GM19397 (cell line): Measurements from ENCODE around the gene DTYMK.
A peak's percentile ranks its signal among the peaks of the same experiment; 100 is the strongest.
"Not testable (repeated sequence)": the region's sequence is repeated elsewhere in the genome, so short reads cannot be mapped to it uniquely, and the experiment has no call there.

Experiments
- ATAC-seq: cut with Tn5 transposase; IDR thresholded peaks from one replicate; pipeline ENCODE4 v1.9.1; 2021; ENCODE audit warnings: mild to moderate bottlenecking, moderate library complexity; ENCODE audit not compliant: unreplicated experiment

The DTYMK gene, protein sequence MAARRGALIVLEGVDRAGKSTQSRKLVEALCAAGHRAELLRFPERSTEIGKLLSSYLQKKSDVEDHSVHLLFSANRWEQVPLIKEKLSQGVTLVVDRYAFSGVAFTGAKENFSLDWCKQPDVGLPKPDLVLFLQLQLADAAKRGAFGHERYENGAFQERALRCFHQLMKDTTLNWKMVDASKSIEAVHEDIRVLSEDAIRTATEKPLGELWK

GRCh38 chr2:241686650-241687425 lies at the start of gene DTYMK:
DTYMK (minus strand) TSS chr2:241686815; CDS start chr2:241686783, 32 bp downstream.
- peak; percentile 92 for ATAC-seq

GRCh38 chr2:241736111-241736510 lies 49.5 kb upstream of the DTYMK start:
- no peak for ATAC-seq

- peak; percentile 64 for ATAC-seq
These were observed 48.0 kb upstream of the DTYMK start, which contains the start of gene D2HGDH for GRCh38 chr2:241734467-241735208. D2HGDH (plus strand) TSS chr2:241734630; CDS start chr2:241735225, 595 bp downstream.

DNA sequence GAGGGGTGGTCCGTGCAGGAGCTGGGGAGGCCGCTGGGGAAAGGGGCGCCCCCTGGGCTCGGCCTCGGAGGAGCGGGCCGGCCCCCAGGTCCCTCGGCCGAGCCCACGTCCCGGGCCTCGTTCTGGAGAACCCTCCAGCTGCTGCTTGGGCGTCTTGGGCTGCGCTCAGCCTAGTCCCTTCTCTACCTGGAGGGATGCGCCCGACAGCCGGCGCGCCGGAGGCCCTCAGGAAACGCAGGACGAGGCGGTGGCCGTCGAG lies 47.5 kb upstream of the DTYMK start:
- peak; percentile 16 for ATAC-seq

DNA sequence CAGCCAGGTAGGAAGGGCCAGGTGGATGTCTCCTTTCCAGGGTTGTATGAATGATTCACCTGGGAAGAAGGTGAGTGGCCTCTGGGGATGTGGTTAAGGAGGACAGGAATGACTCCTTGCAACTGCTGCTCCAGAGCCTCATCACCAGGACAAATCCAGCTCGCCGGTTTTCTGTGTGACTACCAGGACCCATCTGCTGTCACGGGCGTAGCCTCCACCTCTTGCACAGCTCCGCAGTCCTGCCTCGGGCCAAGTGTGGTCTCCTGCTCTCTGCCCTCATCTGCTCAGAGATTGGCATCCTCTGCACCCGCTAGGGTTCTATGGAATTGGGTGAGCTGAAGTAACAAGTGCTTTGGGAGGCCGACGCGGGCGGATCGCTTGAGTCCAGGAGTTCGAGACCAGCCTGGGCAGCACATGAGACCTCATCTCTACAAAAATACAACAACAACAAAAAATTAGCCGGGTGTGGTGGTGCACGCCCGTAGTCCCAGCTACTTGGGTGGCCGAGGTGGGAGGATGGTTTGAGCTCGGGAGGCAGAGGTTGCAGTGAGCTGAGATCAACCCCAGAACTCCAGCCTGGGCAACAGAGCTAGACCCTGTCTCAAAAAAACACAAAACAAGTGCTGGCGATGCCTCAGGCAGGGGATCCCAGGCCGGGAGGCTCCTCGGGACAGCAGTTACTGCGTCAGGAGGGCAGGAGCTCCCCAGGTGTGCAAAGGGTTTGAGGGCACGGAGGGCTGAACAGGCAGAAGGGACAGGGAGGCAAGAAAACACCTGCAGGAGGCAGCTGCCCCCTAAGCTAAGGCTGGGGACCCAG lies 47.0 kb upstream of the DTYMK start:
- ATAC-seq = no peak

DNA sequence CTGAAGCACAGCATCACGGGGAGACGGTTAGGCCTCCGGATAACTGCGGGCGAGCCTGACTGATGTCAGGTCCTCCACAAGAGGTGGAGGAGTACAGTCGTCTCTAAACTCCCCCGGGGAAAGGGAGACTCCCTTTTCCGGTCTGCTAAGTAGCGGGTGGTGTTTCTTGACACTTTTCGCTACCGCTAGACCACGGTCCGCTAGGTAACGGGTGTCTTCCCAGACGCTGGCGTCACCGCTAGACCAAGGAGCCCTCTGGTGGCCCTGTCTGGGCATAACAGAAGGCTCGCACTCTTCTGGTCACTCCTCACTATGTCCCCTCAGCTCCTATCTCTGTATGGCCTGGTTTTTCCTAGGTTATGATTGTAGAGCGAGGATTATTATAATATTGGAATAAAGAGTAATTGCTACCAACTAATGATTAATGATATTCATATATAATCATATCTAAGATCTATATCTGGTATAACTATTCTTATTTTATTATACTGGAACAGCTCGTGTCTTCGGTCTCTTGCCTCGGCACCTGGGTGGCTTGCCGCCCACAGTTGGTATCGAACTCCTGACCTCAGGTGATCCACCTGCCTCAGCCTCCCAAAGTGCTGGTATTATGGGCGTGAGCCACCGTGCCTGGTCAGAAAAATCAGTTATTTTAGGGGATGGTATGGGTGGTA lies 46.0 kb upstream of the DTYMK start:
- not testable (repeated sequence) for ATAC-seq

GRCh38 chr2:241730671-241731293 lies 44.2 kb upstream of the DTYMK start:
- no peak for ATAC-seq

GRCh38 chr2:241729868-241730267 lies 43.3 kb upstream of the DTYMK start:
- no peak for ATAC-seq

DNA sequence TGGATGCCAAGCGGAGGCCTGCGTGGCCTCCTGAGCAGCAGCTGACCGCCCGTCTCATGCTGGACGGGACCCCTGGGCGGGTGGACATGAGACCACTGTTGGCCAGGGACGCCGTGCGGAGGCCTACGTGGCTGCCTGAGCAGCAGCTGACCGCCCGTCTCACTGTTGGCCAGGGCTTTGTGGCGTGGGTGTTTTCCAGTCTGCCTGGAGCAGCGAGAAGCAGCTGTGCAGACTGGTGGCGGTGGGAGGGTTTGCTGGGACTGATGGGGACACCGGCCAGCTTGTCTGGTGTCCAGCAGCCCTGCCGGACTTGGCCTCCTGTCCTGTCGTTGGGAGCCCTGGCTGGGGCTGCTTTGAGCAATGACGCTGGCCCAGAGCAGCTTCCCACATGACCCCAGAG lies 42.0 kb upstream of the DTYMK start:
- no peak for ATAC-seq

GRCh38 chr2:241728000-241728399 lies 41.4 kb upstream of the DTYMK start:
- ATAC-seq = no peak

DNA sequence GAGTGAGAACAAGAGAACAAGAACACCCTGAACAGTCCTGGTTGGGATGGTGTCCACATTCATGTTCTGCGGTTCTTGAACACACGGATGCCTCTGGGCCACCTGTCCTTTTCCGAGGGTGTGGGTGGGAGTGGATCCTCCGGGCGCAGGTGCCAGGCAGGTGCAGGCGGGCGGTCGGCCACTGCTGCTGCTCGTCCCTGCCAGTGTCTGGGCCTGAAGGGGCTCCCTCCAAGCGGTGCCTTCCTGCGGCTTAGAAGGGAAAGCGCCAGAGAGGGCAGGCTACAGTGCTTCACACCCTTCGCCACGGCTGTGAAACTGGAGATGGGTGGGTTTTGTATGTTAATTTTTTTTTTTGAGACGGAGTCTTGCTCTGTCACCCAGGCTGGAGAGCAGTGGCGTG lies 39.8 kb upstream of the DTYMK start:
- ATAC-seq = no peak

DNA sequence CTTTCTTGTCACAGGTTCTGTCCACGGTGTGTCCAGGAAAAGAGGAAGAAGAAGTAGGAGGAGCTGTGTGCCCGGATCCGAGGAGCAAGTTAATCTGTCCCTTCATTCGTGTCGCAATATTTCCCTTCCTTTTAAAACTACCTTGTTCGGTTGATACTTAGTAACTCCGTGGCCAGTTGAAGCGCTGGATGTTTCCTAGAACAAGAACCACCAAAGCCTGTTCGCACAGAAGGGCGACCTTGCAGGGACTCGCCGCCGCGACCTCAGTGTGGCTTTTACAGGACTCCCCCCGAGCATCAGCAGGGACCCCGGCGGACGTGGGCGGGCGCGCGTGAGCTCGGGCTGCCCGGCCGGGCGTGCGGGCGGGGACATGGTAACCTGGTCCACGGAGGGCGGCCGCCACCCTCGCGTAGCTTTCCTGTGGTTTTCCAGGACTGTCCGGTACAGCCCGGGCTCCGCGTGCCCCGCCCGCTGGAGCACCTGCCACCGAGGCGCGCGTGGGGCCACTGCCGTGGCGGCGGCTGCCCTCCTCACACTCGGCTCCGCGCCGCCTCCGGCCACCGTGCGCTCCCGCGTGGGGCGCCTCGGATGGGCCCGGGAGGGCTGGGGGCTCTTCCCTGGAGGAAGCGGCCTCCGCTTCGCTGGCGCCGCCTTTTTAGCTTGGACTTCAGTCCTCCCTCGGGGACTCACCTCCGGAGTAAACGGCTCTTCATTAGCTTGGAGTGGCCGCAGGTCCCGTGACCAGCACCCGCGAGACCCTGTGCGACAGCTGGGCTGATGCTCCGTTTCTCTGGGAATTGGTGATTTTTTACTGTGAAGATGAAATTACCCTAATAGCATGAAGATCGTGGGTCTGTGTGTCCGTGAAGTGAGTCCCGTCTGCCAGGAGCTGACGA lies 38.6 kb upstream of the DTYMK start:
- ATAC-seq = no peak

- ATAC-seq = no peak
These were observed 37.8 kb upstream of the DTYMK start for GRCh38 chr2:241724259-241724974.

- no peak for ATAC-seq
These were observed 36.4 kb upstream of the DTYMK start for GRCh38 chr2:241722896-241723454.

DNA sequence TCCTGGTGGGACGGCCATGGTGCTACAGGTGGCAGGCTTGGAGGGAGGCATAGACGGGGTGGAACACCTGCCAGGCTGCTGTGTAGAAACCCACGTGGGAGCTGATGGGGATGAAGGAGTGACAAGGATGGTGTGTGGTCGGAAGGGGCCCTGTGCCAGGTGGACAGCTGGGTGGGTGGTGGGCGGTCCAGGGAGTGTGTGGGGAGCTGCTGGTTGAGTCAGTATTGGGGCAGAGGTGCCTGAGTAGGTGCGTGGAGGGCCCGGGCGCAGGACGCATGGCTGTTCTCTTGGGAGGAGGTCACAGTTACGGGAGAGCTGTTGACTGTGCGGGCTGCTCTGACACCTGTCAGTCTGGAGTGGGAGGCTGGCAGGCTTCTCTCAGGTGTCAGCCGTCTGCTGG lies 35.2 kb upstream of the DTYMK start:
- ATAC-seq = no peak

DNA sequence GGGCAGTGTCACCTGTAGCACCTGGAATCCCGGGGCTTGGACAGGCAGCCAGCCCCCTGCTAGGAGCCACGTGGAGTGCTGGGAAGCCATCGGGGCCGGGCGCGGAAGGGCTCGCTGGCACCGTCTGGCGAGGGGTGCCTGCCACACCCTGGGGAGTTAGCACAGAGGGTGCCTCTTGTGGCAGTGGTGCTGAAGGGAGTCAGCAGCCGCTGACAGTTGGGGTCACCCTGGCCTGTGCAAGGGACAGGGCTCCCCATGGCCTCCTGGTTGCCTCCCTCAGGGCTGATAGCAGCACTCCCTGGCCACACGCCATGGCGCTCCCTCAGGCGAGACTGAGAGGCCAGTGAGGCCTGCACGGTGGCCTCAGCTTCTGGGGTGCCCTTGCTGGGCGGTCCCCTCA lies 33.9 kb upstream of the DTYMK start:
- ATAC-seq = no peak

GRCh38 chr2:241720099-241720498 lies 33.5 kb upstream of the DTYMK start:
- no peak for ATAC-seq

DNA sequence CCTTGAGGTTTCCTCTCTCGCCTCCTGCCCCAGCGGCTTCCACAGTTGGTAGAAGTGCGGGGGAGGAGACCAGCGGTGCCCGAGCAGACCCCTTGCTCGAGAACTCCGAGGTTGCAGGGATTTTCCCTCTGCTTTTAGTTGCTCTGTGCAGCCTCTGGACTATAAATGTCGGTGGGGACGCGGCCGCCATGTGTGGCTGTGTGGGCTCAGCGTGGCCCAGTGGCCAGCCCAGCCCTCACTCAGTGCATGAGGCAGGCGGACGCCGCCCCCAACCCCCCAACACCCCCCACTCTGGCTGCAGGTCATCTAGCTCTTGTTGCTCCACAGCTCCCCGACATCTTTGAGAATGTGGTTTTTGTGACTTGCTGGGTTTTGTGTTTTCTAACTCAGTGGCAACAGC lies 32.5 kb upstream of the DTYMK start:
- ATAC-seq = no peak
